ENCODE measurements around the gene IDI1. TPM values are rescaled to one million over a fixed set of nuclear protein-coding genes. Genes with fewer than 3 reads are reported as not detected.

The IDI1 gene
- total RNA-seq, 1 experiment from 2014 or later: 44.7 TPM

- Mint-ChIP-seq H3K4me1 (peaks cover 31 to 33% of the 10 kb centered on the region in 2 experiments), H3K9me3 (no peaks in the 10 kb centered on the region; a peak in 2 of 5 replicates), H3K36me3 (ENCODE audit: insufficient read depth in 1 of 3, low read depth in 3 of 3) (peaks cover 18 to 49% (median 49%) of the 10 kb centered on the region in 3 experiments), H3K27ac (peak overlapping the region; percentile 98 to 100 (median 99)), H3K27me3 (ENCODE audit: low read depth) (no peaks in the 10 kb centered on the region), H3K4me3 (peak overlapping the region; percentile 93 to 96)
- Histone ChIP-seq H3K79me2 (ENCODE audit: insufficient read depth, low read length) (peaks cover 29% of the 10 kb centered on the region), H4K5ac (ENCODE audit: insufficient read length, low read depth, low read length) (no peak overlapping the region), H4K91ac (ENCODE audit: insufficient read length, low read depth, low read length) (no peak overlapping the region), H3K27me3 (ENCODE audit: insufficient read depth, low read length) (no peaks in the 10 kb centered on the region), H2BK120ac (ENCODE audit: low read depth, low read length, poor library complexity, severe bottlenecking) (no peak overlapping the region), H3K4ac (ENCODE audit: low read depth, low read length) (no peak overlapping the region), H3K9ac (ENCODE audit: extremely low read depth, insufficient read length, low read length) (peak overlapping the region; percentile 53), H3T11ph (ENCODE audit: low read length) (no peak overlapping the region), H3K4me2 (ENCODE audit: insufficient read depth, insufficient read length, low read length) (peak overlapping the region; percentile 51), H3K27ac (ENCODE audit: insufficient read length, low read depth, low read length) (peak overlapping the region; percentile 59), H2BK20ac (ENCODE audit: low read depth, low read length, poor library complexity, severe bottlenecking) (no peak overlapping the region), H3K79me1 (ENCODE audit: insufficient read depth, low read depth, low read length, poor library complexity, severe bottlenecking) (peaks cover 2% of the 10 kb centered on the region), H3K9me3 (ENCODE audit: control insufficient read depth, low read depth, low read length) (no peaks in the 10 kb centered on the region), H3K23me2 (ENCODE audit: insufficient read length, low read depth, low read length, poor library complexity, severe bottlenecking) (peaks cover 5% of the 10 kb centered on the region), H2AFZ (ENCODE audit: low read length) (no peak overlapping the region), H2BK12ac (ENCODE audit: insufficient read length, low read depth, low read length) (no peak overlapping the region), H3K23ac (ENCODE audit: insufficient read length, low read depth, low read length) (no peak overlapping the region), H4K20me1 (ENCODE audit: control insufficient read depth, insufficient read depth, insufficient read length) (no peaks in the 10 kb centered on the region), H2BK15ac (ENCODE audit: low read depth, low read length) (no peak overlapping the region), H3K56ac (ENCODE audit: insufficient read length, low read depth, low read length) (no peak overlapping the region), H2AK5ac (ENCODE audit: insufficient read length, low read length) (no peak overlapping the region), H2BK5ac (ENCODE audit: insufficient read length, low read length) (no peak overlapping the region), H3K4me1 (ENCODE audit: insufficient read depth, low read length) (0 out of 2 replicates have a peak, but pooled peaks cover 3% of the 10 kb centered on the region), H4K8ac (replicated peaks; ENCODE audit: insufficient read length, low read depth, low read length) (no peak overlapping the region), H3K14ac (ENCODE audit: insufficient read depth, low read length) (no peak overlapping the region), H3K18ac (ENCODE audit: insufficient read length, low read depth, low read length) (no peak overlapping the region)
- TF ChIP-seq CTCF (conservative IDR thresholded peaks at IDR 0.05): no peak
- no peak for DNase-seq
- no CpG with 5 or more reads among the region's 34 CpGs for WGBS (ENCODE audit: extremely low coverage, insufficient read length, low lambda C conversion rate)
Observed at GRCh38 chr10:1049425-1049958, 573 bp upstream of the IDI1 start.

All from H9 (cell line).